Posterior vena cava (tissue), 2 donors: ENCODE measurements around the gene ELMOD2. TPM values are rescaled to one million over a fixed set of nuclear protein-coding genes. Genes with fewer than 3 reads are reported as not detected.

ENCODE experiments used
- DNase-seq: peaks from one replicate; pipeline ENCODE4 v3.0.0-alpha.2; 2020; ENCODE audit warnings: low spot score
- intact Hi-C, 2 donors: fragments of 100-400 bp; cut with DNase I; formaldehyde crosslinking; loops; one replicate each; pipeline versions ENCODE4 v1.14.1 to v1.14.2; 2022 to 2023
- total RNA-seq, 2 donors: library from RNA; stranded (reverse); fragmentation: NEBNext Ultra II Directional; extraction: Animal tissue kit (Norgen Biotek cat#: 25700); gene quantifications; one replicate each; pipeline ENCODE4 v1.2.1, GENCODE V29; 2021
- donor health status: DM: yes; HTN: yes; CAD: no.
- donor health status: DM: yes; HTN: yes; CAD: no.

The ELMOD2 gene
- total RNA-seq, 2 donors from 2014 or later: 21.8 to 24.3 TPM

DNA sequence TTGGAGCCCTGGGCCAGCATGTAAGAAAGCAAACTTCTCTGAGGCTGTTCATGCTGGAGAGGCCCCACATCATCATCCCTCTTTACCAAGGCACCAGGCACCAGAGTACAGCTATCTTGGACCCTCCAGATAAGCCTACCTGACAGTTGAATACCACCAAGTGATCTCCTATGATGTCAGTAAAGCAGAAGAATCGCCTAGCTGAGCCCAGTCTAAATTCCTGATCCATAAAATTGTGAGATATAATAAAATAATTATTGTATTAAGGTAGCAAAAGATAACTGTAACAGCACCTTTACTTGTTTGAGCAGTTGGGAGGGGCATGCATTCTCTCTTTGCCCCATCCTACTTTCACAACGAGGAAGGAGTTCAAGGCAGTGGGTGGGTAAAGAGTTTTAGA, 47.7 kb downstream of the ELMOD2 start:
- intact Hi-C loops: no loop called here

DNA sequence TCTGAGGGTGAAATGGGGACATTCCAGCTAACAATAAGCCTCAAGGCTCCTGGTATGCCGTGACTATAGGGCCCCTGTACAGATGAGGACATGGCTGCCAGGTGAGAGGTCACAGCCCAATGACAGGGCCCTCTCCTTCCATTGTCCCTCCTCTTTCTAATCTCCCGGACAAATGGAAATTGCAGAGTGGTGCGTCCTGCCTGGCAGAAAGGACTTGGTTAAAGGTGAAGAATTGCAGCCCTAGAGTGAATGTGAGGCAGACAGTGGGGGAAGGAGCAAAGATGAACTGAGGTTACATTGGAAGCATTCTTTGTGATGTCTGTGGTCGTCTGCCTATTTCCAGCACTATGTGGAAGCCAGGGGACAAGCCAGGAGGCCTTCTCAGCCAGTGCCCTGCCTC, 51.5 kb downstream of the ELMOD2 start:
- no peak for DNase-seq
- intact Hi-C loops: no loop called here

More for the DNA sequence above, 47.7 kb downstream of the ELMOD2 start:
- DNase-seq: no peak

DNA sequence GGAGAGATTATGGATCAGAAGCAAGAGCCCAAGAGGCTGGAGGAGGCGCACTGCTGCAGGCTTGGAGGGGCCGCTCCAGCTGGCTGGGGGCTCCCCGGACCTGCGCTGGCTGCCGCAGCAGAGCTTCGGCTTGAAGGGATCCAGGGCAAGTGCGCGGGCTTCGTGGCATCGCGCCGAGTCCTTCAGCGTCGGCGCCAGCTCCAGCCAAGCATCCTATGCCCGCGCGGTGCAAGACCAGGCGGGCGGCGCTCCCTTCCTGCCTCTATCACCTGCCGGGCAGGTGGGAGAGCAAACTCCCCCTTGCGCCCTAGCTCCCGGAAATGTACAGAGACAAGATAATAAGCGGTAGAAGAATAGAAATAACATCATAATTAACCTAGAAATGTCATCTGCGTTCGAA, 55.3 kb downstream of the ELMOD2 start:
- DNase-seq: no peak
- intact Hi-C loops: no loop called here

DNA sequence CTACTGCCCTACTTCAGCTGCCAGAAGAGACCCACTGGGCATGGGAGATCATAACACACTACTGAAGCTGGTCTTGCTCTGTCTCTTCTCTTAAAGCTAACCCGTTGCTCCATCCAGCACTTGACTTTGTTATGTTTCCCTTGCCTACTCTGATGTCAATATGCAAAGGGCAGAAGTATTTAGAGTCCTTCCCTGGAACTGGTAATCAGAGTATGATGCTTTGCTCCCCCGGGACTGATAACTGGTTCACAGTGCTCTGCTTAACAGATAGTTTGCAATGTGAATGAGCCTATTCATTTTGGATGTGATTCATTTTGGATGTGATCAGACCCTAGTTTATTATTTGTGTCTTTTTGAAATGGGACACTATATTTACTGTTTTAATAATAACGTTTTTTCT, 57.1 kb downstream of the ELMOD2 start:
- intact Hi-C loops: no loop called here
- no peak for DNase-seq

DNA sequence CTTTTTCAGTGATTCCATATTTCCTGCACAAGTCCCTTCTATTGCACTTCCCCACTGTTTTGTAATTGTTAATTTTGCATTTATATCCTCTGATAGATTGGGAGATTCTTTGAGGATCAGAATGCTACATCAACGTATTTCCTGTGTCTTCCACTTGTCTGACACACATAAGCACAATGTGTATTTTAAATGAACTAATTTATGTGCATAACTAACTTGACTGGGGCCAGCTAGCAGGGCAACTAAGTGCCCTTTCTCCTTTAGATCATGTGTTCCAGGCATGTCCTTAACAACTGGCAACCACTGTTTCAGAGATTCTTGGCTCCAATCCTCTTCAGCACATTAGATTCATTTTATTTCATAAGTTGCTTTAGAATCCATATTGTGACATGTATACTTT, 60.5 kb downstream of the ELMOD2 start:
- intact Hi-C loops: no loop called here
- DNase-seq: no peak

DNA sequence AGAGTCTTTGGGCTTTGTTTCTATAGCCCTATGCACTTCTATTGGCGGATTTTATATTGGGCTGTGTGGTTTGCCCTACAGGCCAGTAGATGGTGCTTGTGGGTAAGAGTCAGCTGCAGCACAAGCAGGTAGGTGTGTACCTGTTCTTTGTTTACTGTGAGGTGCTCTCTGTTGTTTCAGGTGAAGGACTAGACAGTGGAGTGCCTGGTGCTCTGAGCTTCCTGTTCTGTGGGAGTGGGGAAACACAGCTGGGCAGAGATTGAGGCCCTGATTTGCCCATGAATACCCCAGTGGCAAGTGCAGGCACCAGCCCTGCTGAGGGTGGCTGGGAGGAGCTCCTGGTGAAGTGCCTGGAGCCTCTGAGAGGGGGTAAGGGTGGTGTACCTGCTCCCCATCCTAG, 71.1 kb downstream of the ELMOD2 start:
- no peak for DNase-seq
- intact Hi-C loops: no loop called here

DNA sequence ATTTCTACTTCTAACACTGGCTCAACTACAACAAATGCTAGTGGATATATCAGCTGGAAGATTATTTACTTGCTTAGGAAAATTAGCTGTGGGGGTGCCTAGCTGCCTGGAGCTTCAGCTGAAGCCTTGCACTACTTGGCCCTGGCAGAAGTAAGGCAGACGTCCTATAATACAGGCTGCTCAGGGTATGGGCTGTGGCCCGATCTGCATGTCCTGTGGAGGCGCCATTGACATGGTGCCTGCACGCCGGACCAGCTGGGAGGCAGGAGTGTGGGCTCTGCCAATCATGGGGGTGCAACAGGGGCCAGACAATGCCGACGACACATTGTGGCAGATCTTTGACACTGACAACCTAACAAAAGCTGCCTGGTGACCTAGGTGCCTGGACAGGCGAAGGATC, 76.4 kb downstream of the ELMOD2 start:
- intact Hi-C loops: loop anchor here in 1 of 2 donors (10.0 kb wide), 1 partner anchor 246 kb away; no protein-coding TSS in a partner anchor

DNA sequence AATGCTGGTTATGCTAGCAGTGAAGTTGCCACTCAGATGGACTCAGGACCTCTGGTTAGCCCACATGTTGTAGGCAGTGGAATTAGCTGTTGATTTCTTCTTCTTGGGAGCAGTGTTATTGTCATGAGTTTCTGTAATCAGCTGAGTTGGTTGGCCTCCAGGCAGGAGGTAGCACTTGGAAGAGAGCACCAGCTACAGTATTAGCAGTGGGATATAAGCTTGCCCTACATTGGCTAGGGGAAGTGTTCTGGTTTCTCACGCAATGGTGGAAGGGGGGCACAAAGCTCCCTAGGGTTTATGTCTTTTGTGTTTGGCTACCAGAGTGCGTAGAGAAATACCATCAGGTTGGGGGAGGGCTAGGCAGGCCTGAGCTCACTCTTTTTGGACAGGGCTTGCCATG, 78.7 kb downstream of the ELMOD2 start:
- intact Hi-C loops: loop anchor here in 1 of 2 donors (10.0 kb wide), 1 partner anchor 248 kb away; no protein-coding TSS in a partner anchor
- no peak for DNase-seq

More for the DNA sequence above, 76.4 kb downstream of the ELMOD2 start:
- no peak for DNase-seq

DNA sequence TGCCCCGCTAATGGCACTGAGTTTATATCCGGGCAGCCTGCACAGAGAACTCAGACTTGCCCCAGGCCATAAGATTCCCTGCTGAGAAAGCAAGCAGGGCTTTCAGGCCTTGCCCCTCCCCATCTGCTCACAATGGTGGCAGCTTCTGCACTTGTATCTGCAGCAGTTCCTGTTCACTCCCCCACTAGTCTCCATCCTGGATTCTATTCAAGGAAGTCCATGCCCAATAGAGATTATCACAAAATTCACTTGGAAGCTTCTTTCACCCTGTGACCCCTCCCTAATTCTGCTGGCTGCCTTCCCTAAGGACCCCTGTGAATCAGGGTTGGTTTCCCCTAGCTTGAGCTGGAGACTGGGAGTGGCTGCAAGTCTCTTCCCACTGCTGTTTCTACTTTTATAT, 79.3 kb downstream of the ELMOD2 start:
- no peak for DNase-seq
- intact Hi-C loops: loop anchor here in 1 of 2 donors (10.0 kb wide), 1 partner anchor 248 kb away; no protein-coding TSS in a partner anchor

Other genes starting within 250 kb of the ELMOD2 start
- 10 to 100 TPM; 62.2 to 63.7 TPM for gene SCOC, start 150.5 kb upstream of the ELMOD2 start, total RNA-seq
- gene CLGN, start 96.5 kb upstream of the ELMOD2 start, total RNA-seq: under 1 TPM; 0.52 to 0.74 TPM
- gene MGAT4D, start 25.9 kb upstream of the ELMOD2 start, total RNA-seq: not detected
- not detected for gene UCP1, start 44.8 kb downstream of the ELMOD2 start, total RNA-seq
- gene TBC1D9, start 232.2 kb downstream of the ELMOD2 start, total RNA-seq: 10 to 100 TPM; 13.9 to 16.9 TPM